HG02759 (cell line): ENCODE data around the gene SART3.
A peak's percentile ranks its signal among the peaks of the same experiment; 100 is the strongest.
"Not testable (repeated sequence)": the region's sequence is repeated elsewhere in the genome, so short reads cannot be mapped to it uniquely, and the experiment has no call there.

Experiments
- ATAC-seq: cut with Tn5 transposase; IDR thresholded peaks from one replicate; pipeline ENCODE4 v1.9.1; 2021; ENCODE audit warnings: mild to moderate bottlenecking, moderate library complexity; ENCODE audit not compliant: unreplicated experiment

Gene SART3

DNA sequence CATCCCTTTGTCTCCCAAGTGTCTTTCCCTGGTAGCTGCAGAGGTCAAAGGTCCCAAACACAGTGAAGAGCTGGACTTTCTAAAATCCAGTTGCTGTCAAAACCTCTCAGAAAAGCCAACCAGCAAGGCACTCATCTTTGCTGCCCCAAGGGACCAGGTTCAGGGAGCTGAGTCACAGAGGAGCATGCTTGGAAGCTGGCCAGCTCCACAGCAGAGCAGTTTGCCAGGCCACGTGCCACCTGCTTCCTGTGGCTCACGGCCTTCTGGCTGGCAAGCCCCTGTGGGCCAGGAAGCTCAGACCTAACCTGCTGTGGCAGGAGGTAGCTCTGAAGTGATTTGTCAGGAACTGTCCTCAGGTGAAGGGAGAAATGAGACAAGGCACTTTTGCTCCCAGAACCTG, 5.0 kb upstream of the SART3 start:
- no peak for ATAC-seq

DNA sequence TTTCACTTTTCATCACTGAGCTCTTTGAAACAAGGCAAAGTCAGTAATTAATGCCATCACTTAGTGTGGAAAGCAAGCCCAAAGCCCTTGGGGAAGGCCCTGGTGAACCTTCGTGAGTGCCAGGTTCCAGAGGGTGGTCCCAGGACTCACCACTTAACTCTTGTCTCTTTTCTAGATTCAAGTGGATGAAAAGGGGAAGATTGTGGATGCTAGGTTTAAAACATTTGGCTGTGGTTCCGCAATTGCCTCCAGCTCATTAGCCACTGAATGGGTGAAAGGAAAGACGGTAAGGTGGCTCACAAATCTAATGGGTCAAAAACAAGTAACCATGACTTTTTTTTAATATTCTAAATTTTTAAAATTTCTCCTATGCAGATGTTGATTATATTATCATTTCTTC, 4.2 kb upstream of the SART3 start:
- no peak for ATAC-seq

DNA sequence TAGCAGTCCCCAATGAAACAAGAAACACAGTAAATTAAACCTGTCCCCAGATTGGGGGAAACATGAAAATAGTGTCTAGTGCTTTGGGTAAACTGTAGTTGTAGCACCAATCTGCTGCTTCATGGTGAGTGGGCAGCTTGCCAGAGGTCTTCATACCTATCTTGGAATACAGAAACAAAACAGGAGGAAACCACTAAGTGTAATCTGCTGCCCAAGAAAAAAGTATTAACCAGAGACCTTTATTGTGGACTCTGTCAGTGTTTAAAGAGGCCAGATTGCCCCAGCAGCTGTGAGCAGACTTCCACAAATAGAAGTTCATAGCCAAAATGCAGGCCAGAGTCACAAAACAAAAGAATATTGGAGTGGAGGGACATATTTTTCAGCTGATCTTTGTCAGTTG, 3.8 kb upstream of the SART3 start:
- ATAC-seq = no peak

DNA sequence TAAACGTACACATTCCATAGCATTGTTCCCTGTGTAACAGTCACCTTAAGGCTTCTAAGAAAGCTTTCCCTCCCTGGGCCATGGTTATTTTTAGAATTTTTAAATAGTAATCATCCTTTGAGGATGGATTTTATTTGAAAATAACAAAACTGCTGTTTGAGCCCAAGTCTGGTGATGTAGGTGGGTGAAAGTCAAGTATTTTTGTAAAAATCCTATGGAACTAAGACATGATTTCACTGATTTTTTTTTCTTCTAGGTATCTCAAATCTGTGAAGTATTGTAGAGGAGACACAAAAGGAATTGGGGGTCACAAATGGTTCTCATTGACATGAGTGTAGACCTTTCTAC, 2.8 kb upstream of the SART3 start:
- no peak for ATAC-seq

DNA sequence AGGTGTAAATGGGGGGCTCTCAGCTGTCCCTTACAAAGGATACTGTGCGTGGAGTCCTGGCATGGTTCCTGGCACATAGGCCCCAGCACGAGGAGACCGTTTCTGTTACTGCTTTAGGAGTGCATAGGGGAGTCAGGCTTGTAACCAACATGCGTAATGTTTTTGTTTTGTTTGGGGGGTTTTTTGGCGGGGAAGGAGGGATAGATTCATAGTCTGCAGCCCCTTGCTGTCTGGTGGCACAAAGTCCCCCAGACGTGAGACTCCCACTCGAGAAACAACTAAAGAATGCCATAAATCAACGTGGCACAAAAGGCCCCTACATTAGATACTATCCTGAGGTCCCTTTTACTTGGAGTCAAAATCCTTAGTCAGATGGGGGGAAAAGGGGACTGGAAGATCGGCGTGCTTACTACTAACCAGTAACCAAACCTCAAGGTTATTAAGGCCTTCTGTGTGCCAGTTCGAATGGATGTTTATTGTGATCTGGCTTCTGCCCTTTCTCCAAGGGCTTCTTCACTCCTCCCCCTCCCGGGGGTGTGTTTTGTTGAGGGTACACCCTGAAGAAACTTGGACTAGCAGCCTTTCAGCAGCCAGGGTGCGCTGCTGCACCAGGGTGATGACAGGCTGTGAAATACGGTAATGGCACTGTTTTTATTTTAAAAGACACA, 2.3 kb upstream of the SART3 start:
- ATAC-seq = peak; percentile 38

DNA sequence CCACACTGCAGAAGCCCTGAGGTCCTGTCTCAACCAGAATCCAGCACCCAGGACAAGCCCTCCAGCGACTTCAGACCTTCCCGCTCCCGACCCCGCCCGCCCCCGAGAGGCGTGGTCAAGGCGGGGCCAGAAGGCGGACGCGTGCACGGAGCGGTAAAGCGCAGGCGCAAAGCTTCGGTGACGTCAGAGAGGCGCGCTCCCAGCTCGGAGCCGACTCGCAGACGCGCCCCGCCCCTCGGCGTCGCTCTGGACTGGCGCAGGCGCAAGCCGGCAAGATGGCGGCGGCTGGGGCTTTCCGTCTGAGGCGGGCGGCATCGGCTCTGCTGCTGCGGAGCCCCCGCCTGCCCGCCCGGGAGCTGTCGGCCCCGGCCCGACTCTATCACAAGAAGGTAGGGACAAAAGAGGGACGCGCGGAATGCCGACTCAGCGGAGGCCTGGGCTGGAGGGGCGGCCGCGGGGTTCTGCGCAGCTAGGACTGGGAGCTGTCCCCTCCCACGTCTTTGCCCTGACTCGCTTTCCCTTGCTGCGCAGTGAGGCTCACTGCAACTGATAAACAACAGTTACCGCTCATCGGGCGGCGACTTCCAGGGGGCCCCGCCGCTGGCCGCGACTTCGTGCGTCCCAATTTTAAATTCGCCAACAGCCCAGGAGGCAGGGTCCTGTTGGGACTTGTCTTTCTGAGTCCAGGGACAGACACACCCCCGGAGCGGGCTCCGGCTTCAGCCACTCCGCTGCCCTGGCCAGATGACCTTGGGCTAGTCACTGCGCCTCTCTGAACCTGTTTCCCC, 1.6 kb upstream of the SART3 start, which contains the start of gene ISCU:
ISCU (plus strand) TSS at position 249 of the 788 bp plus-strand sequence; CDS start at position 276, 27 bp downstream.
- peak; percentile 59 for ATAC-seq

DNA sequence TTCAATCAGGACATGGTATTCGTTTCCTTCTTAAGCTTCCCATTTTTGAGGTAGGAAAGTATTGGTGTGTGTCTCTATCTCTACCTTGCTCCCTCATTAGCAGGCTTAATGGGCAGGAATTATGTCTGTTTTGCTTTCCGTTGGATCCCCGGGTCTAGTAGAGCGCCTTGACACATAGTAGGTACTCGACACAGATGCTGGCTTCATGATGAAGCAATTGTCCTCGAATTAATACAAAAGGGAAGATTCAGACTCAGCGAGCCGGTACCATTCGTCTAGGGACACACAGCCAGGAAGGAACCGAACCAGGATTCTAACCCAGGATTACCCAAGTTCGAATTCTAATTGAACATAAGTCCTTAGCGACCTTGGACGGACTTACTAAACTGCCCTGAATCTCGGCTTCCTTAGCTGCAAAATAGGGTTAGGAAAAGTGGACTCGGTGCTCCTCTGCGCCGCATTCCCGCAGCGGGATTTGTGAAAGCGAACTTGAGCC, 927 bp upstream of the SART3 start:
- ATAC-seq = no peak

DNA sequence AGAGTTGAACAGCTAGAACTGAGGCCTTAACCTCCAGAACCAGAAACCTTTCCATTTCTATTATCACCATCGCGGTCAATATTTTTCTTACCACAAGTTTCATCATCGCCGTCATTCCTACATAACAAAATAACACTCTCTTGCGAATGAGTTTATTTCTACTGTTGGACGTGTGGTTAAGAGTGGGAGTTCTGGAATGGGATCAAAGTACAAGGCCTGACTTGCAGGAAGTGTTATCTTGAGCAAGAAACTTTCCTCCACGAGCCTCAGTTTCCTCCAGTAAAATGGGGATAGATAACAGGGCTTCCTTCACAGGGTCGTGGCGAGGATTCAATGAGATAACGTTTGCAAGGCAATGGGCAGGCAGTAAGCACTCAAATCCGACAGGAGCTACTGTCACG, 652 bp downstream of the SART3 start:
- ATAC-seq = no peak

DNA sequence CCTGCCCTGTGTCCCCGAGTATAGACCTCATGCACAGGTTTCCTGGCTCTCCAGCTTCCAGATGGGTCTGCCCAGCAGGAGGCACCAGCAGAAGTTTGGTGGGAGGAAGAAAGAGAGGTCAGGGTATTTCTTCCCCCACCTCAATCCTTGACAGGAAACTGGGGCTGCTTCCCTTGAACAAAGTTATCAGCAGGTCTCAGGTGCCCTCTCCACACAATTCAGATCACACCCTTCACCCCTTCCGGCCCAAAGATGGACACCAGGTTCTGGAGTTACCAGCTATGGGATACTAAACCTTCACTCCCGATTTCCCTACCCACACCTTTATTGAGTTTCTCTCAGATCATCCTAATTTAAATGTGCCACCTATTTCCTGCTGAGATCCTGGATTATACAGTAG, 1.2 kb downstream of the SART3 start:
- ATAC-seq = no peak

DNA sequence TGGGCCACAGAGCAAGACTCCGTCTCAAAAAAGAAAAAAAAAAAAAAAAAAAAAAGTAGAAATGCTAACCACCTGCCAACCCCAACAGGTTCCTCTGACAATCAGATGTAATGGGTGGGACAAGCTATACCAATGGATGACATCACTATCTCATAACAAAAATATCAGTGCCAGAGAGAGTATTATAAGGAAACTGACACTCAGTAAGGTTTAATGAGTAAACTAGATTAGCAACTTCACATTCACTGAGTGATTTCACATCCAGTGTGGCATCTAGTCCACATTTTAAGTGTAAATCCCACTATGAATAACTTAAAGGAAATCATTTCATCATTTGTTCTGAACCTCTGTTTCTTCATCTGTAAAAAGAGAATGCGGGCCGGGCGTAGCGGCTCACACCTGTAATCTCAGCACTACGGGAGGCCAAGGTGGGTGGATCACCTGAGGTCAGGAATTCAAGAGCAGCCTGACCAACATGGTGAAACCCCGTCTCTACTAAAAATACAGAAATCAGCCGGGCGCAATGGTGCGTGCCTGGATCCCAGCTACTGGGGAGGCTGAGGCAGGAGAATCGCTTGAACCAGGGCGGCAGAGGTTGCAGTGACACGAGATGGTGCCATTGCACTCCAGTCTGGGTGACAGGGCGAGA, 1.8 kb downstream of the SART3 start:
- ATAC-seq = no peak

DNA sequence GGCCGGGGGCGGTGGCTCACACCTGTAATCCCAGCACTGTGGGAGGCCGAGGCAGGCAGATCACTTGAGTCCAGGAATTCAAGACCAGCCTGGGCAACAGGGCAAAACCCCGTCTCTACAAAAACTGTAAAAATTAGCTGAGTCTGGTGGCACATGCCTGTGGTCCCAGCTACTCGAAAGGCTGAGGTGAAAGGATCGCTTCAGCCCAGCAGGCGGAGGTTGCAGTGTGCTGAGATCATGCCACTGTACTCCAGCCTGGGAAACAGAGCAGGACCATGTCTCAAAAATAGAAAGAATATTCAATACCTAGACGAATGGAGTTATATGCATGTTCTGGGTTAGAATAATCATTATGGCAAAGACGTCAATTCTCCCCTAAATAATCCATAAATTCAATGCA, 5.6 kb downstream of the SART3 start:
- not testable (repeated sequence) for ATAC-seq

DNA sequence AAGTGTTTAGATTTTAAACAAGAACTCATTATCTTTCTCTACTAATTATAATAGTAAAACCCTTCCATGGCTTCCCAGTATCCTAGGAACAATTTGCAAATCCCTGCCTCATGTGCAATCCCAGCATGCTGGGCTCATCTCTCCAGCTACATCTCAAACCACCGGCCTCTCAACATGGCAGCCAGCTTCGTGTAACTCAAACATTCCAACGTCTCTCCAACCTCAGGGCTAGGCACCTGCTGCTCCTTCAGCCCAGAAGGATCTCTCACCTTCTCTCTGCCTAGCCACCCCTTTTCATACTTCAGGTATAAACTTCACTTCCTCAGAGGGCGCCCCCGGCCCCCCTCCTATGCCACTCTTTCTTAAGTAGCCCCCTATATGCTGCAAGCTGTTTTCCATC, 7.2 kb downstream of the SART3 start:
- ATAC-seq = no peak

DNA sequence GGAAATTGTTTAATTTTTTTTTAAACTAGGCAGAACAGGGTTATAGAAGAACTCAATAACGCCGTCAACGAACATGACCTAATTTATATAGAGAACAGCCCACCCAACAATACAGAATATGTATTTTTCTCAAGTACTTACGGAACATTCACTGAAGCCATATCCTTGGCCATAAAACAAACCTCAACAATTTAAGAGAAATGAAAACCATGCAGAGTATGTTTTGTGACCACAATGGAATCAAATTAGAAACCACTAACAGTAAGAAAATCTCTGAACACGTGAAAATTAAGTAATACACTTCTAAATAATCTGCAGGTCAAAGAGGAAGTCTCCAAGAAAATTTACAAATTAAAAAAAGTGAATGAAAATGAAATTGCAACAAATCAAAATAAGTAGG, 9.4 kb downstream of the SART3 start:
- no peak for ATAC-seq

DNA sequence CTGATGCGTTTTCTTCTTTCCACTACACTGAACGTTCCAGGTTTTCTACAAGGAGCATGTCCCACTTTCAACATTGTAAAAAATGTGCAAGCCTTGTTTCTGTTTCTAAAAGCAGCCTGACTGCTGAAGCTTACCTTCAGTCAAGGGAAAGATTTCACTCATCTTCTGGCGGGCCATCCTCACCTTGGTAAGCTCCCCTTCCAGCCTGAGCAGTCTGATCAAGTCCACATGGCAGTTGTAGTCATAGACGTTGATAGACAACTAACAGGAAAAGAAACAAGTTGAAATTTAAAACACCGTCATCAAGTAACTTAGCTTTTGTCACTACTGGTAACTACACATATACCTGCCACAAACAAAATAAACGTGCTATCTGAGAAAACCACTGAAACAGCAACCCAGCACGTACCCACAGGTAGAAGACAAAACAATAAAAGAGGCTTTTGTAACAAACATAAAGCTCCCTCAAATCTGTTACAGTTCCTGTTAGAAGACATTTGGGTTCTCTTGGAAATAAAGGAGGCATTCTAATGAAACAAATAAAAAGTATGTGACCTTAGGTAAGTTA, 11.9 kb downstream of the SART3 start:
- ATAC-seq = no peak

DNA sequence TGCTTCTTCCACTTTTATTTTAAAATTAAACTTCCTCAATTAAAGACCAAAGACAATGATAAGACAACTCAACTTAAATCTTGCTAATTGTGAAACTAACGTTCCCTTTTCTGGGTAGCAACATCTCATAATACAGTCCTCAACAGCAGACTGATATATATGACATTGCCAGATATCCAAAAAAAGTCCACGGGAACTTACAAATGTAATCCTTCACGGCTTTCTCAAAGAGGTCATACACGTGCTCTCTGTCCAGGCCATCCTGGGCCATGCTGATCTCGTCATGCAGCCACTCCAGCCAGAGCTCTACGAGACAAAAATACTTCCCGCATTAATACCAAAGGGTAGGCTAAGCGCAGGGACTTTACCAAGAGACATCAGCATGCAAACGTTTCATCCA, 13.3 kb downstream of the SART3 start:
- no peak for ATAC-seq

DNA sequence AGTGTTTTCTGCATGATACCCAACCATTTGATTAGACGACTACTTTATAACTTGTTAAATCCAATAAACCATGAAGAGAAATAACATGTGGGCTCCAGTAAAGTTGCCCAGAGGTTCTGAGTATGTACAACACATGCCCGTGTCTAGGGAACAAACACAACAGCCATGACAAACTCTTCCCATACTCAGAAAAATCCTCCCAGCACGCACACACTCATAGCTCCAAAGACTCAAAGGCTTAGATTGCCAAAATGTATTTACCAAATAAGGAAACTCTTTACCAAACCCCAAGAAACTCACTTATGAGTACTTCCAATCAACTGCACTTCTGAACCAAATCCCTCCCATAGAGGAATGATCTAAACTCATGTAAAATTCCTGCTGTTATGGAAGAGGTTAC, 17.3 kb downstream of the SART3 start:
- no peak for ATAC-seq

DNA sequence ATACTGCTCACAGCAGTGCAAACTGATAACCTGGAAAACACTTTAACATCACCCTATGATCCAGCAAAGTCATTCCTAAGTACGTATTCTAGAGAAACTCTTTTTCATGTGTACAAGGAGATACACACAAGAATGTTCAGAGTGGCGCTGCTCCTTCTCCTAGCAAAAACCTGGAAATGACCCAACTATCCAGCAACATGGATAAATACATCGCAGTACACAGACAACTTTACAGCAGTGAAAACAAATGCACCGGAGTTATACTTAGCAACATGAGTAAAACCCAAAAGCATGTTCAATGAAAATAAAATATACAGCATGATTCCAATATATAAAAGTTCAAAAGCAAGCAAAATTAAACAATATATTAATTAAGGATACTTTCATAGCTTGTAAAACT, 18.7 kb downstream of the SART3 start:
- no peak for ATAC-seq

DNA sequence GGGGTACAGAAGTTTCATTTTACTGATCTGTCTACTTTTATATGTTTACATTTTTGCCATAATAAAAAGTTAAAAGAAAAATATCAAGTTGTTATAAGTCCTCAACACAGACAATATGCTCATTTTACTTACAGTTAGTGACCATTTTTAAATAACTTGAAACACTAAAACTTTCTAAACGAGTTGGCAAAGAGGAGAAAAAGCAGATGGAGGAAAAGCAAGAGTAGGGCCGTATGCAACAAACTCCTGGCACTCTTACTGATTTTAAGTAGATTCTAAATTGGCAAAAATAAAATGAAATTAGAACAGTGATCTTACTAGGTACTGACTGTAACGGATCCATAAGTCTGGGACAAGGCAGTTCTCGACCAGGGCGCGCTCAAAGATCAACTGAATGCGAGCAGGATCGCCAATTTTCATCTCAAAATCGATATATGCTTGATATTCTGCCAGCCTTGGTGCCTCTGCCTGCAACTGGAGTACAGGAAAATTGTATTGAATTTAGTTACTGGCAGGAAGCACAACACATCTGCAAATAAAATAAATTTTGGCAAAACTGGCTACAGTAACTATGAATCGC, 22.3 kb downstream of the SART3 start:
- ATAC-seq = no peak

DNA sequence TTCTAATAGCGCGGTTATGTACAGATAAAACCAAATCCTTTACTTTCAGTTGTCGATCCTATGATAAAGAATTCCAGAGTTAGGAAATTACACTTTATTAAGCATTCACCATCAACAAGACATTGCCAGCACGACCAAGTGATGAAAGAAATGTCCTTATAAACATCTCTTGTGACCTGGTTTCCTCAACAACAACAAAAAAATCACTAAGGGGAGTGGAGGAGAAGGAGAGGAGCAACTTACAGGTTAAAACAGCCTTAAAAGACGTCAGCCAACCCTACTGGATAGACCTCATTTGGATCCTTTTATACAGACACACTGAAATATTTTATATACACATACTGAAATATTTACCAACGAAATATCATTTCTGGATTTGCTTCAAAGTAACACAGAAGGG, 22.8 kb downstream of the SART3 start:
- ATAC-seq = no peak

DNA sequence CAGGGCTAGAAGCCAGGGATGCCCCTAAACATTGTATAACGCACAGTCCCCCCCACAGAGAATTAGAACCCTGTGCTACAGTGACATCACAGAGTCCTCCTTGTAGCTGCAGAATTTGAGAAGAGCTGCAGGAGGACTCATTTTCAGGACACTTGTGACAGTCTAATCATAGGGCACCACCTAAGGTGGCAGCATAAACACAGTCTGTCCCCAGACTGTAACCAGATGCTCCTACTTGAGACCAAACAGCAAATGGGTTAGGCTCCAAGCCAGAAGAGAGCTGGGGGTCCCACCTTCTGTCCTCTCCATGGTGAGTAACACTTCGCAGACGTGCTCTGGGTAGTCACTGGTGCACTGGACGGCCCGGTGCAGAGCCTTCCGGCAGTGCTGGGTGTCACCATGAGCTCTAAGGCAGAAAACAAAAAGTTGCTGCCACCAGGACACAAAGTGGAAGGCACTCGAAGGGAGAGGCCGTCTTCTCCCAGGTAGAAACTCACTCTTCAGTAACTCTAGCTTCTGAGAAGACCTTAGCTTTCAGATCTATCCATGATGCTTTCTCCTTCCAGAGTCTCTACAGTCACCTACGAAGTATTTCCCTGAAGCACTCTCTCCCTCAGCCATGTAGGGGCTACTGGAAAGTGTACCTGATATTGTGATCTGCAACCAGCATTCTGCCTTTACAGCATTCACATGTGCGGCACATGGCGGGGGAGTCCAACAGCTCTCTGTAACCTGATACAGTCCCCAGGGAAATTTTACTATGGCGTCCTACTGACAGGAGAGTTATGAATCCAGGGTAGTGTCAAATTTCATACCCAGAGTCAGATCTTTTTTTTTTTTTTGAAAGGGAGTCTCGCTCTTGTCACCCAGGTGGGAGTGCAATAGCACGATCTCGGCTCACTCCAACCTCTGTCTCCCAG, 28.8 kb downstream of the SART3 start:
- no peak for ATAC-seq
